Erythroblast (primary cell): ENCODE data around the gene ASXL1.

Experiments used
- GATA1 ChIP-seq: IDR thresholded peaks from 2 replicates; pipeline ENCODE4 v1.6.1; 2011; ENCODE audit warnings: low read depth, mild to moderate bottlenecking, control low read depth, low read length, moderate library complexity
- POLR2A ChIP-seq: IDR thresholded peaks from 2 replicates; pipeline ENCODE4 v1.6.1; 2011; ENCODE audit warnings: mild to moderate bottlenecking, low read length

DNA sequence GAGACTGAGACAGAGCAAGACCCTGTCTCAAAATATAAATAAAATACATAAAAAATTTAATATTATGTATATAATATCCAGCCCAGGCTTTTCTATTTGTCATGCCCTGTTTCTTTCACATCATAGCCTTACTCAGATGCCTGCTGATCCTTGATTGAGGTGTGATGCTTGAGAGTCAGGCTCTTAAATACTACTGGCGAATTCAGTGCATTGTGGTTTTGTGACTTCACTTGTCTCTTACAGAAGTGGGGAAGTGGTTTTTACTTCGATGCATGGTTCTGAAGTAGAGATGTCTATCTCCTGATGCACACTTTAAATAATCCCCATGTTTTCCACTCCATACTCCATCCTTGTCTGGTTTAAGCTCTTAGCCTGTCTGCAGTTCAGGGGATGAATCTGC, 29.1 kb downstream of the ASXL1 start:
- no peak for TF ChIP-seq POLR2A
- no peak for TF ChIP-seq GATA1
